Measurements from ENCODE around the gene OLFML3. TPM values are rescaled to one million over a fixed set of nuclear protein-coding genes. Genes with fewer than 3 reads are reported as not detected.

OLFML3 gene
- total RNA-seq (0.32 and 0.61 TPM in 2 replicates), polyA plus RNA-seq (not detected in 2 replicates), polyA minus RNA-seq (0.14 TPM in 1 of 2 replicates, not detected in the other)
- total RNA-seq (2013): 3.7 TPM

GRCh38 chr1:113978863-113979702, at the start of gene OLFML3:
TSS of gene OLFML3 (plus strand) at chr1:113979474. CDS start at chr1:113979517, 43 bp downstream.
- Histone ChIP-seq H3K27me3 (replicated peaks in 1 of 4; ENCODE audit: control extremely low read depth in 1 of 4, control insufficient read depth in 3 of 4, insufficient read depth in 4 of 4, low read length in 3 of 4) (no peaks in the 10 kb centered on the region), H3K9me3 (ENCODE audit: control extremely low read depth in 1 of 3, control insufficient read depth in 2 of 3, insufficient read depth in 1 of 3, low read length in 2 of 3) (no peaks in the 10 kb centered on the region), H4K20me1 (ENCODE audit: control insufficient read depth, insufficient read depth, low read length, poor library complexity, severe bottlenecking) (no peaks in the 10 kb centered on the region), H3K27ac (ENCODE audit: low read length in 2 of 2) (no peak within 1 kb of the TSS), H3K4me1 (ENCODE audit: control insufficient read depth in 2 of 2, insufficient read depth in 2 of 2, low read length in 2 of 2) (no peaks in the 10 kb centered on the region), H3K36me3 (replicated peaks in 1 of 2; ENCODE audit: control extremely low read depth in 1 of 2, control insufficient read depth in 1 of 2, extremely low read depth in 1 of 2, insufficient read depth in 2 of 2, low read length in 1 of 2) (peaks cover 3 to 4% of the 10 kb centered on the region in 2 experiments), H3K79me2 (ENCODE audit: control insufficient read depth, insufficient read depth, low read length) (no peaks in the 10 kb centered on the region), H3K4me2 (replicated peaks; ENCODE audit: low read depth, low read length, poor library complexity, severe bottlenecking) (no peak within 1 kb of the TSS), H3K9ac (ENCODE audit: low read length) (no peak within 1 kb of the TSS), H2AFZ (ENCODE audit: insufficient read depth, low read depth, low read length, poor library complexity, severe bottlenecking) (no peak within 1 kb of the TSS), H3K4me3 (ENCODE audit: control extremely low read depth in 1 of 5, extremely low read depth in 1 of 5, insufficient read depth in 1 of 5, low read depth in 2 of 5, low read length in 4 of 5) (no peak within 1 kb of the TSS)
- H3K27ac Mint-ChIP-seq: no peak within 1 kb of the TSS
- POLR2A ChIA-PET: interaction anchor here (0.7 kb wide), 1 partner anchor 691 kb away, joined by 3 read pairs; no protein-coding TSS in a partner anchor
- ATAC-seq (ENCODE audit: low read depth): no peak
- DNase-seq: peak; percentile 54
- H3K9me3 Mint-ChIP-seq (ENCODE audit: insufficient read depth): no peaks in the 10 kb centered on the region
- peaks cover 11% of the 10 kb centered on the region for H3K4me1 Mint-ChIP-seq
- H3K4me3 Mint-ChIP-seq: no peak within 1 kb of the TSS
- CTCF ChIA-PET: interaction anchor here (0.5 to 4.2 kb wide), 11 partner anchors 8 to 580 kb away, joined by 3 to 37 read pairs (median 3); no protein-coding TSS in a partner anchor
- no peaks in the 10 kb centered on the region for H3K27me3 Mint-ChIP-seq
- intact Hi-C loops (cut with micrococcal nuclease): no loop called here
- 39% methylated on average over 3 of the region's 13 CpGs for WGBS (ENCODE audit: insufficient coverage)
- no peak for TF ChIP-seq EZH2 (IDR thresholded peaks at IDR 0.05; ENCODE audit: borderline replicate concordance, insufficient read depth, low read depth, low read length, poor library complexity, severe bottlenecking)
- peak; percentile 60 for TF ChIP-seq CTCF (IDR thresholded peaks at IDR 0.05)

Measured in B cell (primary cell).